Activated CD8-positive, alpha-beta T cell treated with anti-CD3 and anti-CD28 coated beads for 36 hours (primary cell): ENCODE measurements around the gene ANGPTL1. TPM values are rescaled to one million over a fixed set of nuclear protein-coding genes. Genes with fewer than 3 reads are reported as not detected.

ENCODE experiments used
- ATAC-seq: fragments of 200-7000 bp; cut with Tn5 transposase; one replicate; pipeline ENCODE4 v1.10.0; 2021; ENCODE audit warnings: mild to moderate bottlenecking, moderate library complexity
- CTCF ChIA-PET: fragments of 350-600 bp; sonication (Branson Sonifier 250); formaldehyde crosslinking; loops from one replicate; lab custom pipeline; 2021; ENCODE audit warnings: antibody characterized with exemption; lab: Charles Lee
- POLR2A ChIA-PET: fragments of 350-600 bp; sonication (Branson Sonifier 250); formaldehyde crosslinking; loops from one replicate; lab custom pipeline; 2021; ENCODE audit warnings: antibody characterized with exemption; lab: Charles Lee
- DNase-seq: peaks from one replicate; pipeline ENCODE4 v3.0.0-alpha.2; 2020
- H3K27ac Mint-ChIP-seq: one replicate; pipeline ENCODE4 v1.8.0; 2021; ENCODE audit warnings: mild to moderate bottlenecking, mixed read lengths
- H3K27me3 Mint-ChIP-seq: one replicate; pipeline ENCODE4 v1.8.0; 2021; ENCODE audit warnings: mixed read lengths
- H3K36me3 Mint-ChIP-seq: one replicate; pipeline ENCODE4 v1.8.0; 2021; ENCODE audit warnings: low read depth, mixed read lengths
- H3K4me1 Mint-ChIP-seq: one replicate; pipeline ENCODE4 v1.8.0; 2021; ENCODE audit warnings: low read depth, mixed read lengths
- H3K4me3 Mint-ChIP-seq: one replicate; pipeline ENCODE4 v1.8.0; 2021; ENCODE audit warnings: mild to moderate bottlenecking, moderate library complexity, mixed read lengths
- H3K9me3 Mint-ChIP-seq: one replicate; pipeline ENCODE4 v1.8.0; 2021; ENCODE audit warnings: mixed read lengths
- intact Hi-C: fragments of 100-400 bp; cut with micrococcal nuclease; formaldehyde crosslinking; loops from one replicate; pipeline ENCODE4 v1.10.0; 2022
- total RNA-seq, 2 experiments: library from RNA; stranded (reverse); gene quantifications; one replicate each; pipeline ENCODE4 v1.2.3, GENCODE V29; 2021
- TF ChIP-seq, protein P1 (sequence below): fragments of 200-600 bp; IDR thresholded peaks from one replicate; pipeline ENCODE4 v1.8.0; 2022; ENCODE audit warnings: antibody characterized with exemption, mild to moderate bottlenecking

The ANGPTL1 gene
- total RNA-seq, 2 experiments from 2014 or later, result not detected

DNA sequence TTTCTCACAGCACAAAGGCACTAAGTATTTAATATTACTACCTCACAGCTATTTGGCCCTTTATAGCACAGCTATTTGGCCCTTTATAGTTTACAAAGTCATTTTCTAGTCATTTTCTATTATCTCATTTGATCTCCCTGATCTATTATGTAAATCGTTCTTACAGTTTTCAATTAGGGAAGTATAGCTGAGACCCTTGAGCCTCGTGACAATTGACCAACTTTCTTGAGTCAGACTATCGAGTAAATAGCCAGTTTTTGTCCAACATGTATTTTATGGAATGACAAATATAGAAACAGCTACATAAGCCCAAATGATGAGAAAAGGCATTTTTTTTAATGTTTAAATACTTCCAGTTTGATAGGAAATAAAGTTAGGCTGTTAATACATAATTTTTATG, 7.0 kb upstream of the ANGPTL1 start:
- Mint-ChIP-seq H3K27ac (no peak overlapping the region), H3K36me3 (no peaks in the 10 kb centered on the region), H3K9me3 (no peaks in the 10 kb centered on the region), H3K4me1 (peaks cover under 1% of the 10 kb centered on the region), H3K4me3 (no peak overlapping the region), H3K27me3 (no peaks in the 10 kb centered on the region)
- no peak for ATAC-seq
- intact Hi-C loops, result no loop called here
- POLR2A ChIA-PET, result no interaction called here
- DNase-seq, result no peak
- TF ChIP-seq, protein P1, sequence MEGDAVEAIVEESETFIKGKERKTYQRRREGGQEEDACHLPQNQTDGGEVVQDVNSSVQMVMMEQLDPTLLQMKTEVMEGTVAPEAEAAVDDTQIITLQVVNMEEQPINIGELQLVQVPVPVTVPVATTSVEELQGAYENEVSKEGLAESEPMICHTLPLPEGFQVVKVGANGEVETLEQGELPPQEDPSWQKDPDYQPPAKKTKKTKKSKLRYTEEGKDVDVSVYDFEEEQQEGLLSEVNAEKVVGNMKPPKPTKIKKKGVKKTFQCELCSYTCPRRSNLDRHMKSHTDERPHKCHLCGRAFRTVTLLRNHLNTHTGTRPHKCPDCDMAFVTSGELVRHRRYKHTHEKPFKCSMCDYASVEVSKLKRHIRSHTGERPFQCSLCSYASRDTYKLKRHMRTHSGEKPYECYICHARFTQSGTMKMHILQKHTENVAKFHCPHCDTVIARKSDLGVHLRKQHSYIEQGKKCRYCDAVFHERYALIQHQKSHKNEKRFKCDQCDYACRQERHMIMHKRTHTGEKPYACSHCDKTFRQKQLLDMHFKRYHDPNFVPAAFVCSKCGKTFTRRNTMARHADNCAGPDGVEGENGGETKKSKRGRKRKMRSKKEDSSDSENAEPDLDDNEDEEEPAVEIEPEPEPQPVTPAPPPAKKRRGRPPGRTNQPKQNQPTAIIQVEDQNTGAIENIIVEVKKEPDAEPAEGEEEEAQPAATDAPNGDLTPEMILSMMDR, result no peak
- CTCF ChIA-PET, result interaction anchor here (0.9 kb wide), 1 partner anchor 125 kb away, joined by 4 read pairs; no protein-coding TSS in a partner anchor

DNA sequence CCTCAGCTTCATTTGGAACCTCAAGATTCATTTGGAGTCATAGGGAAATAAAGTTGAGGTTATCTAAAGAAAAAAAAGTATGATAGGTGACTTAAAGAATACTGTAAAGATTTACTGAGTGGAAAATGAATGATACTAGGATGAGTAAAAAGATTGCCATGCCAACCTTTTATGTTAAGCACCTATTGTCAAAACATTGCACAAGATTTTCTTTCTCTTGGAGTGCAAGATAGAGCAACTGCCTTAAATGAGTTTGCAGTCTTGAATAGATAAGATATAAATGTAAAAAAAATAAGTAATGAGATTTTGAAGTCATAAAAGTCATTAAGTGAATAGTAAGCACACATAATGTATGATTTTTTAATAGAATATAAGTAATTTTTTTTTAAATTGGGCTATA, 5.1 kb upstream of the ANGPTL1 start:
- ChIA-PET CTCF (interaction anchor here (2.0 kb wide), 1 partner anchor 127 kb away, joined by 7 read pairs; no protein-coding TSS in a partner anchor), POLR2A (no interaction called here)
- Mint-ChIP-seq H3K27me3 (no peaks in the 10 kb centered on the region), H3K4me3 (no peak overlapping the region), H3K4me1 (peaks cover 4% of the 10 kb centered on the region), H3K9me3 (no peaks in the 10 kb centered on the region), H3K27ac (no peak overlapping the region), H3K36me3 (no peaks in the 10 kb centered on the region)
- DNase-seq (no peak), ATAC-seq (no peak)
- intact Hi-C loops, result no loop called here
- TF ChIP-seq, protein P1, result no peak

DNA sequence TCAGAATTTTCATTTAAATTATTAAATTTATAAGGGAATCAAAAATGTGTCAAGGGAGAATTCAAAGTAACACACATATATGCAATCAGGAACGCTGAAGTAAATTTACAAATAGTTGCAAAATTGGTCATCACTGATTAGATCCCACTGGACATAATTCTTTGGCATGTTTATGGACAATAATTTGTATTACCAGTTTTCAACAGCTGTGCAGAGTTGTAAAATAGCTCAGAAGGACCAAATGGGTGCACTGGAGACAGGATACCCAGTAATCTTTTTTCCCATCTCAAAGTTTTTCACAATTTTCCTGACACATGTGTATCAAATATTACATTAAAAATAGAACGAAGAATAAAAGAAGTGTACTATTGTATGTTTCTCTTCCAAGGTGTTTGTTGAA, 4.1 kb upstream of the ANGPTL1 start:
- POLR2A ChIA-PET, result no interaction called here
- no peaks in the 10 kb centered on the region for H3K9me3 Mint-ChIP-seq
- H3K27ac Mint-ChIP-seq, result no peak overlapping the region
- peaks cover 4% of the 10 kb centered on the region for H3K4me1 Mint-ChIP-seq
- intact Hi-C loops, result no loop called here
- CTCF ChIA-PET, result no interaction called here
- no peaks in the 10 kb centered on the region for H3K36me3 Mint-ChIP-seq
- TF ChIP-seq, protein P1, result no peak
- no peak for ATAC-seq
- no peaks in the 10 kb centered on the region for H3K27me3 Mint-ChIP-seq
- no peak overlapping the region for H3K4me3 Mint-ChIP-seq
- no peak for DNase-seq

DNA sequence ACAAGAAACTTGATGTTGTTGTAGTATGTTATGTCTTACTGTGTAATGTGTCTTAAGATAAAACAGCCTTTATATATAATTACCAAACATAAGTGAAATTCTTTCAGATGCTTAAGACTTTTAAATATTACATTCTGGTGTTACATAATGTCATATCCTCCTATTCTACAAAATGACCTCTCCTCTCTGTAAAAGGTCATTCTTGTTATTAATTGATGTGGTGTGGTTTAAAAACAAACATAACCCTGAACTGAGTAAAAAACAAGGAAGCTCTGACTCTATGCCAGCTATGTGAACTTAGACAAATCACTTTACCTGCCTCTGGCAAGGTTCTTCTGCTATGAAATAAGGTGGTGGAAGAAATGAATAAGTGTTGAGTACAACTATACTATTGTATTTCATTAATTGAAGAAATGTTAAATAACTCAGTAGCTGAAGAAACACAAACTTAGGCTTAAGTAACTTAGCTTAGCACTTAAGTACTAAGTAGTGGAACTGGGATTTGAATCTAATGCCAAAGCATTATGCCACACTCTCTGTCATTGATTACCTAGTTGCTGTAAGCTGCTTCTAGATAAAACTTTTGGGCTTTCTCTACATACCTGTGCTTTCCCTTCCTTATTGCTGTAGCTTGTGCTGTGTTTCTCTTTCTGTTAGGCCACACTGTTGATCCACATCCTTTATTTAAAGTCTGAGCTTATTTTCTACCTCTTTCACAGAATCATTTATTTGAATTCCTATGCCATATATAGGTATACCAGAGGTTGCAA, 859 bp upstream of the ANGPTL1 start:
- H3K27ac Mint-ChIP-seq, result no peak overlapping the region
- no peaks in the 10 kb centered on the region for H3K9me3 Mint-ChIP-seq
- no peak for ATAC-seq
- H3K27me3 Mint-ChIP-seq, result no peaks in the 10 kb centered on the region
- ChIA-PET POLR2A (interaction anchor here (0.6 kb wide), 1 partner anchor 149 kb away, joined by 3 read pairs; no protein-coding TSS in a partner anchor), CTCF (interaction anchor here (2.8 kb wide), 1 partner anchor 131 kb away, joined by 9 read pairs; no protein-coding TSS in a partner anchor)
- H3K36me3 Mint-ChIP-seq, result no peaks in the 10 kb centered on the region
- TF ChIP-seq, protein P1, result no peak
- no peak overlapping the region for H3K4me3 Mint-ChIP-seq
- intact Hi-C loops, result no loop called here
- DNase-seq, result no peak
- peaks cover 4% of the 10 kb centered on the region for H3K4me1 Mint-ChIP-seq

DNA sequence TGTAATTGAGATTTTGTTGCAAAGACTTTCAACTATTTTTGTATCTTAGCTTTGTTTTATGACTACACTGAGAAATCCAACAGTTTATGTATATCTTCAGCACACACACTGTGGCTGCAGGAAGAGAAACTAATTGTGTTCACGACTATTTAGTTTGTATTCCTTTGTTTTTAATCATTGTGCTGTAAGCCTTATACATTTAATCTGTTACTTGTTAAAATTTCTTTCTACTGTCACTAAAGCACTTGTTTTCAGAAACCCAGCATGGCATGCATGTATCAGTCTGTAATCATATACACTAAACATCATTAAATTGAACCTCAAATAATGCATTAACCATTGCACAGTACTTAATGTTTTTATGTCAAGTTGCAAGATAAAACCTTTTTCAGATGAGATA, 656 bp downstream of the ANGPTL1 start:
- Mint-ChIP-seq H3K36me3 (no peaks in the 10 kb centered on the region), H3K4me3 (no peak overlapping the region), H3K9me3 (no peaks in the 10 kb centered on the region), H3K27me3 (no peaks in the 10 kb centered on the region), H3K4me1 (peaks cover 4% of the 10 kb centered on the region), H3K27ac (no peak overlapping the region)
- ChIA-PET CTCF (interaction anchor here (1.2 kb wide), 1 partner anchor 133 kb away, joined by 5 read pairs; no protein-coding TSS in a partner anchor), POLR2A (no interaction called here)
- ATAC-seq (no peak), DNase-seq (no peak)
- intact Hi-C loops, result no loop called here
- TF ChIP-seq, protein P1, result no peak
